Jurkat, Clone E6-1 (cell line): Measurements from ENCODE around the gene ETNK1.

Experiments
- DNase-seq: peaks from one replicate; pipeline ENCODE4 v3.0.0-alpha.2; 2011; ENCODE audit warnings: low read depth, low spot score
- H3K4me3 ChIP-seq: 2 replicates; pipeline ENCODE4 v1.5.1; 2011; ENCODE audit warnings: mild to moderate bottlenecking, low read length, control low read depth, moderate library complexity

Gene ETNK1

GRCh38 chr12:22728987-22729386 is 104.0 kb downstream of the ETNK1 start:
- no peak for DNase-seq

DNA sequence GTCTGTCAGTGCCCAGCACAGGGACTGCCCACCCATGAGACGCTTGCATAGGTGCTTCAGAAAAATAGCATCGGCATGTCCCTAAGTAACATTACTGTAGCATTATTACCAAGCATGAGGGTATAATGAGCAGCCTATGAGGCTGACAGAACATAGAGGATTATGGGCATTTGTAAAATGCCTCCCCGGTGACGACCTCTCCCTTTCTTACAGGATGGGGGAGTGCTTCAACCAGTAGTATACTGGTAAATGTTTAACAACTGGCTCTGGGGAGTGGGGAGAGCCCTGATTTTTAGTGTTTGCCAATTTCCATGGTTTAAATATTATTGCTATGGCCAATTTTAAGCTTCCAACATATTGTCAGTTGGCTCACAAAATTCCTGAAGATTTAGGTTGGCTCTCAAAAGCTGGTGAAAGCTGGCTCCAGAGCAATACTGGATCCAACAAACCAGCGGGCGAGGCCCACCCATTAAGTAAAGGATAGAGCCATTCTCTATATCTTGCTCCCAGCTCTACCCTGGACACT is 104.5 kb downstream of the ETNK1 start:
- no peak overlapping the region for H3K4me3 ChIP-seq
- DNase-seq, result no peak

More at GRCh38 chr12:22728987-22729386, 104.0 kb downstream of the ETNK1 start:
- H3K4me3 ChIP-seq, result no peak overlapping the region

- no peak for DNase-seq
- no peak overlapping the region for H3K4me3 ChIP-seq
Measured at GRCh38 chr12:22729957-22730443, 105.0 kb downstream of the ETNK1 start.

DNA sequence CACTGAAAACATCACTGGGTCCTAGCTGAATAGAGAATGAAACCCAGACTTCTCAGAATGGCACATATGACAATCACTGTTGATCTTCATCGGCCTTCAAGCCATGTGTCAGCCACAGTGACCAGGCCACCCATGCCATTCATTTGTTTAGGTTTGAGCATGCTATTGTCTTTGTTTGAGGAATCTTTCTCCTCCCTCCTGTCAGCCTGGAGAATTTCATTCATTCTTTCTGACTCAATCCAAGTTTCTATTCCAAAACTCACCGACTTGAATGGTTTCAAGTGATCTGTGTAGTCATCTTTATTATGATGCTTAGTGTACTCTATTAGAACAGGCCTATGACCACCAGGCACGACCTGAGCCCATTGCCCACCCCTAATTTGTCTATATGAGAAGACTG is 106.3 kb downstream of the ETNK1 start:
- no peak overlapping the region for H3K4me3 ChIP-seq
- DNase-seq, result no peak

- no peak for DNase-seq
- H3K4me3 ChIP-seq, result no peak overlapping the region
Measured at GRCh38 chr12:22733756-22734155, 108.8 kb downstream of the ETNK1 start.

GRCh38 chr12:22738945-22739344 is 114.0 kb downstream of the ETNK1 start:
- no peak for DNase-seq

More at GRCh38 chr12:22738945-22739344, 114.0 kb downstream of the ETNK1 start:
- no peak overlapping the region for H3K4me3 ChIP-seq
